Ishikawa (cell line): ENCODE results near the gene GPNMB.

Experiments
- CEBPB ChIP-seq: IDR thresholded peaks from 2 replicates; pipeline ENCODE4 v1.6.1; 2012
- CREB1 ChIP-seq: IDR thresholded peaks from 2 replicates; pipeline ENCODE4 v1.6.1; 2012; ENCODE audit warnings: low read depth
- EGR1 ChIP-seq: IDR thresholded peaks from 2 replicates; pipeline ENCODE4 v1.6.1; 2012
- EP300 ChIP-seq: IDR thresholded peaks from 2 replicates; pipeline ENCODE4 v1.6.1; 2012; ENCODE audit warnings: borderline replicate concordance
- FOXM1 ChIP-seq: IDR thresholded peaks from 2 replicates; pipeline ENCODE4 v1.6.1; 2012; ENCODE audit warnings: low read depth, borderline replicate concordance
- NFIC ChIP-seq: IDR thresholded peaks from 2 replicates; pipeline ENCODE4 v1.6.1; 2012
- RAD21 ChIP-seq: IDR thresholded peaks from 2 replicates; pipeline ENCODE4 v1.6.1; 2012; ENCODE audit warnings: low read depth
- TAF1 ChIP-seq: IDR thresholded peaks from 2 replicates; pipeline ENCODE4 v1.6.1; 2012; ENCODE audit warnings: low read depth, mild to moderate bottlenecking
- TCF12 ChIP-seq: IDR thresholded peaks from 2 replicates; pipeline ENCODE4 v1.6.1; 2012; ENCODE audit warnings: low read depth
- TEAD4 ChIP-seq: IDR thresholded peaks from 2 replicates; pipeline ENCODE4 v1.6.1; 2012
- YY1 ChIP-seq: IDR thresholded peaks from 2 replicates; pipeline ENCODE4 v1.6.1; 2012; ENCODE audit warnings: low read depth
- ZBTB7A ChIP-seq: IDR thresholded peaks from 2 replicates; pipeline ENCODE4 v1.6.1; 2012; ENCODE audit warnings: low read depth
- TF ChIP-seq, protein P1 (sequence below): IDR thresholded peaks from 2 replicates; pipeline ENCODE4 v1.6.1; 2012
- TF ChIP-seq, protein P2 (sequence below): IDR thresholded peaks from 2 replicates; pipeline ENCODE4 v1.6.1; 2012; ENCODE audit warnings: low read depth, mild to moderate bottlenecking
- TF ChIP-seq, protein P3 (sequence below): IDR thresholded peaks from 2 replicates; pipeline ENCODE4 v1.6.1; 2012

The GPNMB gene

DNA sequence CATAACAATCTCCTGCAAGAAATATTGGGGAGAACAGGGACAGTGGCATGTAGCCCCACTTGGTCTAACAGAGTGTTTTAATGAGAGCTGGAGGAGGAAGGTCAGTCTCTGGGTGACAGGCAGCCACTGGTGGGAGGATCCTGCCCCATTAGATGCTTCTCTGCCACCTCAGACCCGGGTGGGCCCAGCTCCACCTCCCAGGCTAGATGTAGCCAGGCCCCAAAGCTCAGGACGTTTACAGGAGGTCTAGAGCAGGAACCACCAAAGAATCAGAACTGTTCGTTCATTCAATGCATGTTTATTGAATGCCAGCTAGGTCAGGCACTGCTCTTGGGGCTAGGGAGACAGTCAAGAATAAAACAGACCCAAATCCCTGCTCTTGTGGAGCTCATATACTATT, 28.4 kb upstream of the GPNMB start:
- TF ChIP-seq NFIC, result no peak
- TF ChIP-seq RAD21, result no peak
- TF ChIP-seq YY1, result no peak
- no peak for TF ChIP-seq ZBTB7A
- TF ChIP-seq TEAD4, result no peak
- TF ChIP-seq EGR1, result no peak
- no peak for TF ChIP-seq CREB1
- no peak for TF ChIP-seq FOXM1
- TF ChIP-seq TCF12, result no peak
- TF ChIP-seq, protein P1, sequence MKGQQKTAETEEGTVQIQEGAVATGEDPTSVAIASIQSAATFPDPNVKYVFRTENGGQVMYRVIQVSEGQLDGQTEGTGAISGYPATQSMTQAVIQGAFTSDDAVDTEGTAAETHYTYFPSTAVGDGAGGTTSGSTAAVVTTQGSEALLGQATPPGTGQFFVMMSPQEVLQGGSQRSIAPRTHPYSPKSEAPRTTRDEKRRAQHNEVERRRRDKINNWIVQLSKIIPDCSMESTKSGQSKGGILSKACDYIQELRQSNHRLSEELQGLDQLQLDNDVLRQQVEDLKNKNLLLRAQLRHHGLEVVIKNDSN, result no peak
- TF ChIP-seq EP300, result no peak
- TF ChIP-seq, protein P2, sequence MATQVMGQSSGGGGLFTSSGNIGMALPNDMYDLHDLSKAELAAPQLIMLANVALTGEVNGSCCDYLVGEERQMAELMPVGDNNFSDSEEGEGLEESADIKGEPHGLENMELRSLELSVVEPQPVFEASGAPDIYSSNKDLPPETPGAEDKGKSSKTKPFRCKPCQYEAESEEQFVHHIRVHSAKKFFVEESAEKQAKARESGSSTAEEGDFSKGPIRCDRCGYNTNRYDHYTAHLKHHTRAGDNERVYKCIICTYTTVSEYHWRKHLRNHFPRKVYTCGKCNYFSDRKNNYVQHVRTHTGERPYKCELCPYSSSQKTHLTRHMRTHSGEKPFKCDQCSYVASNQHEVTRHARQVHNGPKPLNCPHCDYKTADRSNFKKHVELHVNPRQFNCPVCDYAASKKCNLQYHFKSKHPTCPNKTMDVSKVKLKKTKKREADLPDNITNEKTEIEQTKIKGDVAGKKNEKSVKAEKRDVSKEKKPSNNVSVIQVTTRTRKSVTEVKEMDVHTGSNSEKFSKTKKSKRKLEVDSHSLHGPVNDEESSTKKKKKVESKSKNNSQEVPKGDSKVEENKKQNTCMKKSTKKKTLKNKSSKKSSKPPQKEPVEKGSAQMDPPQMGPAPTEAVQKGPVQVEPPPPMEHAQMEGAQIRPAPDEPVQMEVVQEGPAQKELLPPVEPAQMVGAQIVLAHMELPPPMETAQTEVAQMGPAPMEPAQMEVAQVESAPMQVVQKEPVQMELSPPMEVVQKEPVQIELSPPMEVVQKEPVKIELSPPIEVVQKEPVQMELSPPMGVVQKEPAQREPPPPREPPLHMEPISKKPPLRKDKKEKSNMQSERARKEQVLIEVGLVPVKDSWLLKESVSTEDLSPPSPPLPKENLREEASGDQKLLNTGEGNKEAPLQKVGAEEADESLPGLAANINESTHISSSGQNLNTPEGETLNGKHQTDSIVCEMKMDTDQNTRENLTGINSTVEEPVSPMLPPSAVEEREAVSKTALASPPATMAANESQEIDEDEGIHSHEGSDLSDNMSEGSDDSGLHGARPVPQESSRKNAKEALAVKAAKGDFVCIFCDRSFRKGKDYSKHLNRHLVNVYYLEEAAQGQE, result no peak
- no peak for TF ChIP-seq CEBPB
- TF ChIP-seq TAF1, result no peak
- TF ChIP-seq, protein P3, sequence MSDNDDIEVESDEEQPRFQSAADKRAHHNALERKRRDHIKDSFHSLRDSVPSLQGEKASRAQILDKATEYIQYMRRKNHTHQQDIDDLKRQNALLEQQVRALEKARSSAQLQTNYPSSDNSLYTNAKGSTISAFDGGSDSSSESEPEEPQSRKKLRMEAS, result no peak

- TF ChIP-seq FOXM1 (no peak), ZBTB7A (no peak), RAD21 (no peak), TCF12 (no peak), EGR1 (no peak)
- TF ChIP-seq, protein P3, result no peak
- TF ChIP-seq, protein P1, result no peak
Observed at GRCh38 chr7:23220690-23221305, 25.8 kb upstream of the GPNMB start.

- TF ChIP-seq TCF12 (no peak), EGR1 (no peak), NFIC (no peak), CREB1 (no peak), CEBPB (no peak), TEAD4 (no peak), RAD21 (no peak), EP300 (no peak), ZBTB7A (no peak), FOXM1 (no peak), YY1 (no peak), TAF1 (no peak)
- TF ChIP-seq, protein P3, result no peak
- TF ChIP-seq, protein P2, result no peak
- TF ChIP-seq, protein P1, result no peak
Observed at GRCh38 chr7:23222439-23223030, 24.0 kb upstream of the GPNMB start.

DNA sequence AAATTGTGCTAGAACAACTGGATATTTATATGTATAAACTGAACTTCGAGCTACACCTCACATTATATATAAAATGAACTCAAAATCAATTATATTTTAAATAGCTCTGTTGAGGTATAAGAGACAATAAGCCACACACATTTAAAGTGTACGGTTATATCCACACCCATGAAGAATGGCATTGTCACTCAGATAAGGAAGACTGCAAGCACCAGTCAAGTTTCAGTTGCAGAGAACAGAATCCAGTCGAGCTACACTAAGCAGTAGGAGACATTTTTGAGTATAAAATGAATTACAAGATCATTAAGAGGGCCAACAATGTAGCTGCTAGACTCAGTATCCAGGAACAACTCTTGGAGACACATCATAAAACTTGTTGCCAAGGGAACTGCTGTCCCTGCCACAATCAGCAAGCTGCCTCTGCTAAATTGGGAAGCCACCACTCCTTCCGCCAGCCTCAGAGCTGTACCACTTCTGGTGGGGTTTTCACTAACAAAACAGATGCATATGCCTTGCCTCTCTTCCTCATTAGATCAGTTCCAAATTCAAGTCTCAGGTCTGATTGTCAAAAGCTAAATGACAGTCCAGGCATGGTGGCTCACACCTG, 19.6 kb upstream of the GPNMB start:
- no peak for TF ChIP-seq TAF1

GRCh38 chr7:23228412-23228811, 18.2 kb upstream of the GPNMB start:
- TF ChIP-seq, protein P3, result no peak
- TF ChIP-seq, protein P2, result no peak
- no peak for TF ChIP-seq RAD21
- no peak for TF ChIP-seq TEAD4
- TF ChIP-seq EGR1, result no peak
- TF ChIP-seq ZBTB7A, result no peak
- no peak for TF ChIP-seq NFIC
- no peak for TF ChIP-seq TCF12
- no peak for TF ChIP-seq FOXM1
- TF ChIP-seq TAF1, result no peak
- TF ChIP-seq, protein P1, result no peak
- TF ChIP-seq EP300, result no peak
- no peak for TF ChIP-seq CREB1
- TF ChIP-seq YY1, result no peak
- TF ChIP-seq CEBPB, result no peak
